Measurements from ENCODE around the gene SZT2. TPM values are rescaled to one million over a fixed set of nuclear protein-coding genes. Genes with fewer than 3 reads are reported as not detected.

SZT2 gene
- total RNA-seq, 1 donor from 2014 or later = 43.2 TPM

GRCh38 chr1:43479414-43479813, 89.7 kb downstream of the SZT2 start:
- Mint-ChIP-seq H3K36me3 (ENCODE audit: low read depth, unreplicated experiment) (no peaks in the 10 kb centered on the region), H3K27ac (ENCODE audit: unreplicated experiment) (no peak overlapping the region), H3K4me3 (ENCODE audit: unreplicated experiment) (no peak overlapping the region), H3K27me3 (ENCODE audit: unreplicated experiment) (peaks cover 2% of the 10 kb centered on the region), H3K4me1 (ENCODE audit: unreplicated experiment) (no peaks in the 10 kb centered on the region), H3K9me3 (ENCODE audit: unreplicated experiment) (no peaks in the 10 kb centered on the region)
- no peak for TF ChIP-seq CTCF (IDR thresholded peaks at IDR 0.05; ENCODE audit: unreplicated experiment)
- no peak for DNase-seq (ENCODE audit: low spot score)

- DNase-seq (ENCODE audit: low spot score) = no peak
- no peak for TF ChIP-seq CTCF (IDR thresholded peaks at IDR 0.05; ENCODE audit: unreplicated experiment)
- Mint-ChIP-seq H3K9me3 (ENCODE audit: unreplicated experiment) (no peaks in the 10 kb centered on the region), H3K27ac (ENCODE audit: unreplicated experiment) (no peak overlapping the region), H3K4me1 (ENCODE audit: unreplicated experiment) (no peaks in the 10 kb centered on the region), H3K4me3 (ENCODE audit: unreplicated experiment) (no peak overlapping the region), H3K36me3 (ENCODE audit: low read depth, unreplicated experiment) (no peaks in the 10 kb centered on the region), H3K27me3 (ENCODE audit: unreplicated experiment) (peaks cover 3% of the 10 kb centered on the region)
Measured at GRCh38 chr1:43481491-43481890, 91.8 kb downstream of the SZT2 start.

- Mint-ChIP-seq H3K4me3 (ENCODE audit: unreplicated experiment) (no peak overlapping the region), H3K4me1 (ENCODE audit: unreplicated experiment) (no peaks in the 10 kb centered on the region), H3K27ac (ENCODE audit: unreplicated experiment) (no peak overlapping the region), H3K36me3 (ENCODE audit: low read depth, unreplicated experiment) (no peaks in the 10 kb centered on the region), H3K27me3 (ENCODE audit: unreplicated experiment) (peaks cover 3% of the 10 kb centered on the region), H3K9me3 (ENCODE audit: unreplicated experiment) (no peaks in the 10 kb centered on the region)
- DNase-seq (ENCODE audit: low spot score) = no peak
- TF ChIP-seq CTCF (IDR thresholded peaks at IDR 0.05; ENCODE audit: unreplicated experiment) = no peak
Measured at GRCh38 chr1:43482215-43482614, 92.5 kb downstream of the SZT2 start.

GRCh38 chr1:43484367-43484766, 94.7 kb downstream of the SZT2 start:
- DNase-seq (ENCODE audit: low spot score) = no peak
- peaks cover 3% of the 10 kb centered on the region for H3K27me3 Mint-ChIP-seq (ENCODE audit: unreplicated experiment)
- H3K9me3 Mint-ChIP-seq (ENCODE audit: unreplicated experiment) = no peaks in the 10 kb centered on the region
- H3K27ac Mint-ChIP-seq (ENCODE audit: unreplicated experiment) = no peak overlapping the region
- H3K4me1 Mint-ChIP-seq (ENCODE audit: unreplicated experiment) = no peaks in the 10 kb centered on the region
- TF ChIP-seq CTCF (IDR thresholded peaks at IDR 0.05; ENCODE audit: unreplicated experiment) = no peak
- no peak overlapping the region for H3K4me3 Mint-ChIP-seq (ENCODE audit: unreplicated experiment)
- H3K36me3 Mint-ChIP-seq (ENCODE audit: low read depth, unreplicated experiment) = no peaks in the 10 kb centered on the region

GRCh38 chr1:43488165-43488564, 98.5 kb downstream of the SZT2 start:
- no peak overlapping the region for H3K27ac Mint-ChIP-seq (ENCODE audit: unreplicated experiment)
- H3K4me1 Mint-ChIP-seq (ENCODE audit: unreplicated experiment) = no peaks in the 10 kb centered on the region
- H3K27me3 Mint-ChIP-seq (ENCODE audit: unreplicated experiment) = peaks cover 3% of the 10 kb centered on the region
- no peak for DNase-seq (ENCODE audit: low spot score)
- TF ChIP-seq CTCF (IDR thresholded peaks at IDR 0.05; ENCODE audit: unreplicated experiment) = no peak
- H3K9me3 Mint-ChIP-seq (ENCODE audit: unreplicated experiment) = no peaks in the 10 kb centered on the region
- H3K36me3 Mint-ChIP-seq (ENCODE audit: low read depth, unreplicated experiment) = no peaks in the 10 kb centered on the region
- H3K4me3 Mint-ChIP-seq (ENCODE audit: unreplicated experiment) = no peak overlapping the region

Measured in endothelial cell (in vitro differentiated cells).